Fibroblast of skin of left quadriceps (primary cell): ENCODE data around the gene SLC4A11.
"Not testable (repeated sequence)": the region's sequence is repeated elsewhere in the genome, so short reads cannot be mapped to it uniquely, and the experiment has no call there.

Experiments used
- DNase-seq, 2 experiments: peaks; one replicate each; pipeline ENCODE4 v3.0.0-alpha.2; 2013; ENCODE audit warnings: low read depth in 2 of 2

Gene SLC4A11

GRCh38 chr20:3203315-3204123 lies 35.5 kb downstream of the SLC4A11 start:
- DNase-seq = no peak

GRCh38 chr20:3202965-3203314 lies 36.0 kb downstream of the SLC4A11 start:
- DNase-seq = no peak

GRCh38 chr20:3199976-3200755 lies 38.8 kb downstream of the SLC4A11 start:
- DNase-seq = no peak

- no peak for DNase-seq
Observed at GRCh38 chr20:3199206-3199605, 39.8 kb downstream of the SLC4A11 start.

GRCh38 chr20:3195590-3196237 lies 43.3 kb downstream of the SLC4A11 start:
- no peak for DNase-seq

GRCh38 chr20:3194617-3195280 lies 44.2 kb downstream of the SLC4A11 start:
- no peak for DNase-seq

- DNase-seq = no peak
Observed at GRCh38 chr20:3193806-3194616, 45.0 kb downstream of the SLC4A11 start.

GRCh38 chr20:3192226-3193015 lies 46.6 kb downstream of the SLC4A11 start:
- DNase-seq = no peak

GRCh38 chr20:3190681-3191111 lies 48.3 kb downstream of the SLC4A11 start:
- DNase-seq = no peak

GRCh38 chr20:3189561-3190131 lies 49.3 kb downstream of the SLC4A11 start:
- DNase-seq = no peak

GRCh38 chr20:3188823-3189413 lies 50.1 kb downstream of the SLC4A11 start:
- DNase-seq = no peak

GRCh38 chr20:3187861-3188260 lies 51.1 kb downstream of the SLC4A11 start:
- DNase-seq = not testable (repeated sequence)

GRCh38 chr20:3183896-3184612 lies 54.9 kb downstream of the SLC4A11 start:
- no peak for DNase-seq

- DNase-seq = not testable (repeated sequence)
Observed at GRCh38 chr20:3182429-3182828, 56.6 kb downstream of the SLC4A11 start.

GRCh38 chr20:3181270-3181669 lies 57.7 kb downstream of the SLC4A11 start:
- DNase-seq = no peak

GRCh38 chr20:3180319-3180718 lies 58.7 kb downstream of the SLC4A11 start:
- DNase-seq = no peak

- DNase-seq = no peak
Observed at GRCh38 chr20:3177746-3178485, 61.1 kb downstream of the SLC4A11 start.
